Esophagus muscularis mucosa (tissue), 3 donors: Measurements from ENCODE around the gene SLCO2A1.

Experiments
- CTCF ChIP-seq, 3 experiments: fragments of 200-600 bp in 2 of 3; fragments of 450-650 bp in 1 of 3; sonication (generic) in 2 of 3; IDR thresholded peaks; one replicate each; pipeline ENCODE4 v1.5.1; 2017 to 2019; ENCODE audit warnings: antibody characterized with exemption in 3 of 3, mild to moderate bottlenecking in 2 of 3, moderate library complexity in 1 of 3
- POLR2A ChIP-seq: fragments of 450-650 bp; IDR thresholded peaks from one replicate; pipeline ENCODE4 v1.6.1; 2017; ENCODE audit warnings: antibody characterized with exemption, moderate library complexity, mild to moderate bottlenecking, low read depth
- POLR2AphosphoS5 ChIP-seq, 2 donors: sonication (generic); formaldehyde crosslinking; IDR thresholded peaks; one replicate each; pipeline ENCODE4 v1.6.1; 2017; ENCODE audit warnings: antibody characterized with exemption in 2 of 2

- TF ChIP-seq POLR2A (no peak), CTCF (IDR thresholded peaks at IDR 0.05) (no peak), POLR2AphosphoS5 (IDR thresholded peaks at IDR 0.05) (no peak)
These were observed 38.7 kb upstream of the SLCO2A1 start for GRCh38 chr3:134068429-134068828.
